HEK293T (cell line): ENCODE results near the gene VASH1.

Experiments used
- FOXA1 ChIP-seq: fragments of 450-650 bp; IDR thresholded peaks from 2 replicates; pipeline ENCODE4 v1.6.1; 2016; ENCODE audit warnings: mild to moderate bottlenecking
- FOXK2 ChIP-seq: fragments of 450-650 bp; IDR thresholded peaks from 2 replicates; pipeline ENCODE4 v1.6.1; 2016; ENCODE audit warnings: mild to moderate bottlenecking
- FOXM1 ChIP-seq: fragments of 450-650 bp; IDR thresholded peaks from 2 replicates; pipeline ENCODE4 v1.6.1; 2017; ENCODE audit warnings: mild to moderate bottlenecking, borderline replicate concordance
- LEF1 ChIP-seq: fragments of 450-650 bp; IDR thresholded peaks from 2 replicates; pipeline ENCODE4 v1.6.1; 2017; ENCODE audit warnings: mild to moderate bottlenecking, borderline replicate concordance
- SP1 ChIP-seq: fragments of 450-650 bp; IDR thresholded peaks from 2 replicates; pipeline ENCODE4 v1.6.1; 2017
- SUZ12 ChIP-seq: fragments of 450-650 bp; IDR thresholded peaks from 2 replicates; pipeline ENCODE4 v1.6.1; 2016; ENCODE audit warnings: mild to moderate bottlenecking

GRCh38 chr14:76814726-76815645 is 53.7 kb downstream of the VASH1 start:
- TF ChIP-seq LEF1 (no peak), SP1 (no peak), SUZ12 (no peak), FOXM1 (no peak), FOXA1 (no peak), FOXK2 (no peak)
